Activated naive CD4-positive, alpha-beta T cell treated with anti-CD3 and anti-CD28 coated beads, Interleukin-2, amount 10 ng/mL, durations not matched to agents 7 days and 5 days (primary cell): ENCODE measurements around the gene BIRC5.
"Not testable (repeated sequence)": the region's sequence is repeated elsewhere in the genome, so short reads cannot be mapped to it uniquely, and the experiment has no call there.

Experiments used
- CTCF ChIA-PET: fragments of 350-600 bp; sonication (Branson Sonifier 250); formaldehyde crosslinking; loops from one replicate; lab custom pipeline; 2021; ENCODE audit warnings: antibody characterized with exemption; lab: Charles Lee
- DNase-seq: peaks from one replicate; pipeline ENCODE4 v3.0.0-alpha.2; 2020
- H3K27ac Mint-ChIP-seq: one replicate; pipeline ENCODE4 v1.8.0; 2021; ENCODE audit warnings: mild to moderate bottlenecking, moderate library complexity, mixed read lengths
- H3K27me3 Mint-ChIP-seq: one replicate; pipeline ENCODE4 v1.8.0; 2021; ENCODE audit warnings: mild to moderate bottlenecking, mixed read lengths
- H3K36me3 Mint-ChIP-seq: one replicate; pipeline ENCODE4 v1.8.0; 2021; ENCODE audit warnings: mixed read lengths
- H3K4me1 Mint-ChIP-seq: one replicate; pipeline ENCODE4 v1.8.0; 2021; ENCODE audit warnings: mixed read lengths
- H3K4me3 Mint-ChIP-seq: one replicate; pipeline ENCODE4 v1.8.0; 2021; ENCODE audit warnings: mild to moderate bottlenecking, moderate library complexity, mixed read lengths
- H3K9me3 Mint-ChIP-seq: one replicate; pipeline ENCODE4 v1.8.0; 2021; ENCODE audit warnings: mixed read lengths

Gene BIRC5

GRCh38 chr17:78214016-78214705 lies at the start of gene BIRC5:
Gene BIRC5, plus strand, starts transcription at chr17:78214253. Its CDS starts 64 bp downstream, at chr17:78214317.
- peak within 1 kb of the TSS; percentile 97 for H3K4me3 Mint-ChIP-seq
- peaks cover 26% of the 10 kb centered on the region for H3K4me1 Mint-ChIP-seq
- peaks cover 4% of the 10 kb centered on the region for H3K27me3 Mint-ChIP-seq
- no peaks in the 10 kb centered on the region for H3K9me3 Mint-ChIP-seq
- peak; percentile 94 for DNase-seq
- peaks cover 20% of the 10 kb centered on the region for H3K36me3 Mint-ChIP-seq
- peak within 1 kb of the TSS; percentile 93 for H3K27ac Mint-ChIP-seq
- CTCF ChIA-PET: interaction anchor here (1.2 kb wide), 1 partner anchor 36 kb away, joined by 3 read pairs; no protein-coding TSS in a partner anchor

DNA sequence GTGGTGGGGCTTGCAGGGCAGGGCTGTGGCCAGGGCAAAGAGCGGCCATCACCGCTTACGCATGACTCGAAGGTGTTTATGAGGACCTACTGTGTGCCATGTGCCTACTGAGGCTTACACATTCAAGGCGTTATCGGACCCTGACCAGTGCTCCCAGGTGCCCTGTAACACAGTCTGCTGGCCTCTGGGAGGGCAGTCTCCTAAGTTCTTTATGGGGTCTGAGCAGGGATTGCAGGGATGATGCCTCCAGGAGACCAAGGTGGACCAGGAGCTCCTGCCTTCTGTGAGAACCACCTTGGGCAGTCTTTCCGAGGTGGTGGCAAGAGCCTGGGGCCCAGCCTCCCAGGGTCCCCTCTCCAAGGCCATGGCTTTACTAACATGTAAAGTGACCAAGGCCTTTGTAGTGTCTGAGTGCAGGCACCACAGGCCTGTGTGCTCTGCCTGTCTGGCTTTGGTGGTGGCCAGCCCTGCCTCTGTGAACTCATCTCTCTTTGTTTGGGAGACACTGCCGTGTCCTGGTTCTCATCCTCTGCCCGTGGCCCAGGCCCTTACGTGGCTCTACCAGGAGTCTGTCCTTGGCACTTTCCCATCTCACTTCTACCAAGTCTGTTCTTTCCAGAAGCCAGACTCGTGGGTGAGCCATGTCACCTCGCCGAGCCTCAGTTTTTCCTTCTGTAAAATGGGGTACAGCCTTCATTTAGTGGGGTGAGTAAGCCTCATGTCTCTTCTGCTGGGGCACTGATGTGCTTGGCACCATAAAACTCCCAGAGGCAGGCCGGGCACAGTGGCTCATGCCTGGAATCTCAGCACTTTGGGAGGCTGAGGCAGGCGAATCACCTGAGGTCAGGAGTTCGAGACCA lies 49.1 kb upstream of the BIRC5 start:
- Mint-ChIP-seq H3K4me3 (no peak overlapping the region), H3K27ac (no peak overlapping the region), H3K4me1 (peaks cover 8% of the 10 kb centered on the region), H3K27me3 (peaks cover 36% of the 10 kb centered on the region), H3K36me3 (no peaks in the 10 kb centered on the region), H3K9me3 (no peaks in the 10 kb centered on the region)
- CTCF ChIA-PET: interaction anchor here (1.1 kb wide), 1 partner anchor 21 kb away, joined by 3 read pairs; no protein-coding TSS in a partner anchor
- DNase-seq: no peak

DNA sequence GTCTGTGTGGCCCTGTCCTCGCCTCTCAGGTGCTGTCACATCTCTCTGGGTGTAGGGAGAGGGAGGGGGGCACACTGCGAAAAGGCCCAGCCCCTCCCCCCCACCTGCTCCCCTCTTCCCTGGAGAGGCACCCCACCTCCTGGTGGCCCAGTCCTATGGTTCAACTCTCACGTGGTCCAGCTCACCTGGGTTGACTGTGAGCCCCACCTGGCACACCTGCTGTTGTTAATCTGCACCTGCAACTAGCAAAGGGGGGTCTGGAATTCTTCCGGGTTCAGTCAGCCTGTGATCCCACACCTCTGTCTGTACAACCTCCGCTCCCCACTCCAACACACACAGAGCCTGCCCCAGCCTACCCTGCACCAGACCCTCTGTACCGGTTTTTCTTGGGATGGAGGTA lies 47.6 kb upstream of the BIRC5 start:
- CTCF ChIA-PET: no interaction called here
- peaks cover 1% of the 10 kb centered on the region for H3K36me3 Mint-ChIP-seq
- no peak overlapping the region for H3K27ac Mint-ChIP-seq
- H3K4me3 Mint-ChIP-seq: no peak overlapping the region
- H3K4me1 Mint-ChIP-seq: peaks cover 22% of the 10 kb centered on the region
- H3K27me3 Mint-ChIP-seq: peaks cover 28% of the 10 kb centered on the region
- H3K9me3 Mint-ChIP-seq: no peaks in the 10 kb centered on the region
- no peak for DNase-seq

DNA sequence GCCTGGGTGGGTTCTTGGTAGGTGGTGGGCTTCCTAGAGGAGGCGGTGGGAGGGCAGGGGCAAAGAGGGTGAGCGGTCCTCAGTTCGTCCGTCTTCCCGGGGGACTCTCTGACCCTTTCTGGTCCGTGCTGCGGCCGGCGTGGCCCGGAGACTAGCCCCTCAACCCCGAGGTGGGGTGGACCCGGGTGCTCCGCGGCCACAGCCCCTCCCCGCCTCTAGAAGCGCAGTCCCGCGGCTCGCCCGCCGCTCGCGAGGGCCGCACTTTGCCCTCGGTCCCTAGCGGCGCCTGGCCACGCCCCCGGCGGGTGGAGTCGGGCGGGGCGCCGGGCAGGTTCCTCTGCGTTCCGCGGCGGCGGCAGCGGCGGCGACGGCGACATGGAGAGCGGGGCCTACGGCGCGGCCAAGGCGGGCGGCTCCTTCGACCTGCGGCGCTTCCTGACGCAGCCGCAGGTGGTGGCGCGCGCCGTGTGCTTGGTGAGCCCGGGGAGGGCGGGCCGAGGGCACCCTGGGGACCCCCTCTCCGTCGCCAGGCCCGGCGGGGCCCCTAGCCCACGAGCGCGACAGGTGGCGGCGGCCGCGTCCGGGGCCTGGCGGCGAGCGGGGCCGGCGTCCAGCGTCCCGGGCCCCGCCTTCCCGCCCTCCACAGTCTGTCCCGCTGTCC lies 45.7 kb upstream of the BIRC5 start, which contains the start of gene SYNGR2:
Gene SYNGR2 (plus strand): TSS at position 340 of the 661 bp plus-strand sequence. CDS start 36 bp downstream, at position 376.
- peaks cover 19% of the 10 kb centered on the region for H3K36me3 Mint-ChIP-seq
- H3K27ac Mint-ChIP-seq: peak within 1 kb of the TSS; percentile 55
- DNase-seq: peak; percentile 90
- peak within 1 kb of the TSS; percentile 66 for H3K4me3 Mint-ChIP-seq
- CTCF ChIA-PET: interaction anchor here (0.5 to 1.5 kb wide), 2 partner anchors 10 to 60 kb away, joined by 3 to 4 read pairs; no protein-coding TSS in a partner anchor
- no peaks in the 10 kb centered on the region for H3K9me3 Mint-ChIP-seq
- H3K4me1 Mint-ChIP-seq: peaks cover 41% of the 10 kb centered on the region
- peaks cover 25% of the 10 kb centered on the region for H3K27me3 Mint-ChIP-seq

DNA sequence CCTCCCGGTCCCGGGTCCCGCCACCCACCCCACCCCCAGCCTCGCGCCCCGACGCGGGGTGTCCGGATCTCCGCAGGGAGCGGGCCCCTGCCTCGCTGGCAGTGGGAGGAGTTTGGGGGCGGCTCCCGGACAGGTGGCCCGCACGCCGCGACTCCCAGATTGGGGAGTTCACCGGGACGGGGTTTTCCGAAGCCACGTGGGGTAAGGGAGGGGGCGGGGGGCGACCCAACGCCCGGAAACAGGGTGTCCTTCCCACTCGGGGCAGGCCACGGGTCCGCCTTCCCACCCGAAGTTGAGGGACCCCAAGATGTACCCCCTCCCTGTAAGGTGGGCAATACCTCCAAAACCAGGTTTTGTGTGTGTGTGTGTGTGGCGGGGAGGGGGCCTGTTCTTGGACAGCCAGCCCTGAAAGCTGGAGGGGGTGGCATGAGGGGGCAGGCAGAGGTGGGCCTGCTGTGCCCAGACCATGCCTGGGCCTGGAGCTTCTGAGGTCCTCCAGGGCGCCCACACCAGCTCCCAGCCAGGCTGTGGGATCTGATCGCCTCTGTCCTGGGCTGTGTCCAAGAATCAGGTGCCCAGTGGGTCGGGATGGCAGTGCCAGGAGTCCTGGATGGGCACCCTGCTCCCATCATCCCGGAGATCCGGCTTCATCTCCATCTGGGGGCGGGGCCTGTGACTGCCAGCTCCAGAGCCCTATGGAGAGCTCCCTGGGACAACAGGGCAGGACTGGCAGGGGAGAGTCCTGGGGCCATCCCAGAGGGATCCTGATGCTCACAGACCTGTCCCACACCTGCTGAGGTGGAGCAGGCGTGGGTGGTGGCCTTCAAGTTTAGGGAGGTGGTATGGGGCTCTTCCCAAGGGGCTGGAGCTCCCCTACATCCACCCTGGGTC lies 44.9 kb upstream of the BIRC5 start:
- Mint-ChIP-seq H3K27ac (peak overlapping the region; percentile 55), H3K4me1 (peaks cover 49% of the 10 kb centered on the region), H3K36me3 (peaks cover 27% of the 10 kb centered on the region), H3K27me3 (peaks cover 24% of the 10 kb centered on the region), H3K4me3 (peak overlapping the region; percentile 66), H3K9me3 (no peaks in the 10 kb centered on the region)
- CTCF ChIA-PET: interaction anchor here (0.5 to 1.5 kb wide), 4 partner anchors 9 to 82 kb away, joined by 3 to 4 read pairs (median 4); no protein-coding TSS in a partner anchor
- DNase-seq: peak; percentile 74

- Mint-ChIP-seq H3K4me1 (peaks cover 61% of the 10 kb centered on the region), H3K27me3 (peaks cover 10% of the 10 kb centered on the region), H3K9me3 (no peaks in the 10 kb centered on the region), H3K36me3 (peaks cover 36% of the 10 kb centered on the region), H3K27ac (peak overlapping the region; percentile 33), H3K4me3 (peak overlapping the region; percentile 18)
- CTCF ChIA-PET: no interaction called here
- no peak for DNase-seq
These were observed 43.1 kb upstream of the BIRC5 start for GRCh38 chr17:78170692-78171590.

DNA sequence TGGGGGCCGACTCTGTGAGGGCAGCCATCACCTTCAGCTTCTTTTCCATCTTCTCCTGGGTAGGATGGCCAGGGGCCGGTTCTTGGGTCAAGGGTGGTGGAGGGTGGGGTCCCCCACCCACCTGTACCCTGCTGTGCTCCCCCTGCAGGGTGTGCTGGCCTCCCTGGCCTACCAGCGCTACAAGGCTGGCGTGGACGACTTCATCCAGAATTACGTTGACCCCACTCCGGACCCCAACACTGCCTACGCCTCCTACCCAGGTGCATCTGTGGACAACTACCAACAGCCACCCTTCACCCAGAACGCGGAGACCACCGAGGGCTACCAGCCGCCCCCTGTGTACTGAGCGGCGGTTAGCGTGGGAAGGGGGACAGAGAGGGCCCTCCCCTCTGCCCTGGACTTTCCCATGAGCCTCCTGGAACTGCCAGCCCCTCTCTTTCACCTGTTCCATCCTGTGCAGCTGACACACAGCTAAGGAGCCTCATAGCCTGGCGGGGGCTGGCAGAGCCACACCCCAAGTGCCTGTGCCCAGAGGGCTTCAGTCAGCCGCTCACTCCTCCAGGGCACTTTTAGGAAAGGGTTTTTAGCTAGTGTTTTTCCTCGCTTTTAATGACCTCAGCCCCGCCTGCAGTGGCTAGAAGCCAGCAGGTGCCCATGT lies 42.3 kb upstream of the BIRC5 start:
- H3K27ac Mint-ChIP-seq: peak overlapping the region; percentile 87
- CTCF ChIA-PET: interaction anchor here (1.3 kb wide), 1 partner anchor 12 kb away, joined by 3 read pairs; no protein-coding TSS in a partner anchor
- not testable (repeated sequence) for H3K9me3 Mint-ChIP-seq, H3K27me3 Mint-ChIP-seq, DNase-seq
- H3K4me3 Mint-ChIP-seq: peak overlapping the region; percentile 18
- peaks cover 43% of the 10 kb centered on the region for H3K36me3 Mint-ChIP-seq
- peaks cover 69% of the 10 kb centered on the region for H3K4me1 Mint-ChIP-seq

- Mint-ChIP-seq H3K4me3 (no peak overlapping the region), H3K36me3 (peaks cover 43% of the 10 kb centered on the region), H3K27ac (peak overlapping the region; percentile 87), H3K9me3 (no peaks in the 10 kb centered on the region), H3K4me1 (peaks cover 73% of the 10 kb centered on the region), H3K27me3 (no peaks in the 10 kb centered on the region)
- CTCF ChIA-PET: interaction anchor here (1.3 kb wide), 1 partner anchor 12 kb away, joined by 3 read pairs; no protein-coding TSS in a partner anchor
- DNase-seq: peak; percentile 39
These were observed 41.6 kb upstream of the BIRC5 start for GRCh38 chr17:78172249-78173051.

DNA sequence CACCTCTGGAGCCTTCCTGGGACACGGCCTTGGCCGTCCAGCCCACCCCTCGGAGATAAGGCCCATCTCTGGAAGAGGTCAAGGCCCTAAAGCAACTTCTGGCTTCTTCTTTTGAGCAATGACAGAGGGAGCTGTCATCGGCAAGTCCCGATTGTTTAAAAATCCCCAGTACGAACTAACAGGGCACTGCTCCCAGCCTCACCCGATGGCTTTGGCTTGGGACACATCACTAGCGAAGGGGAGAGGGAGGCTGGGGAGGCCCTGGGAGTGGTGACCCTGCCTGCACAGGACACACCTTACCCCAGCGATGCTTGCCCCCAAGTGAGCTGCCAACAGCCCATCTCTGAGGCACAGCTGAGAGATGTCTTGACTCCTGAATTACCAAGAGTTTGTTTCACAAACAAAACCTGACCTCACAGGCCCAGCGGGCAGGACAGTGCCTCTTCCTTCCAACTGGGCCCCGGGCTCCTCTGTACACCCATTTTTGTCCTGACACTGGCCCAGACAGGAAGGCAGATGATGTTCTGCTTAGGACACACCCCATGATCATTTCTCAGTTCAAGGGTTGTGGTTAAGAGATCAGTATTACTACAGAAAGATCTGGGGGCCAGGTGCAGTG lies 40.8 kb upstream of the BIRC5 start:
- CTCF ChIA-PET: interaction anchor here (4.2 kb wide), 1 partner anchor 89 kb away, joined by 28 read pairs; no protein-coding TSS in a partner anchor
- peak; percentile 58 for DNase-seq
- Mint-ChIP-seq H3K36me3 (peaks cover 43% of the 10 kb centered on the region), H3K27ac (peak overlapping the region; percentile 87), H3K9me3 (no peaks in the 10 kb centered on the region), H3K4me3 (no peak overlapping the region), H3K27me3 (no peaks in the 10 kb centered on the region), H3K4me1 (peaks cover 73% of the 10 kb centered on the region)

- CTCF ChIA-PET: interaction anchor here (1.1 to 4.2 kb wide), 4 partner anchors 53 to 90 kb away, joined by 3 to 28 read pairs (median 4); no protein-coding TSS in a partner anchor
- no peaks in the 10 kb centered on the region for H3K27me3 Mint-ChIP-seq
- H3K27ac Mint-ChIP-seq: peak overlapping the region; percentile 87
- H3K4me3 Mint-ChIP-seq: no peak overlapping the region
- H3K4me1 Mint-ChIP-seq: peaks cover 77% of the 10 kb centered on the region
- peaks cover 50% of the 10 kb centered on the region for H3K36me3 Mint-ChIP-seq
- no peak for DNase-seq
- H3K9me3 Mint-ChIP-seq: no peaks in the 10 kb centered on the region
These were observed 39.6 kb upstream of the BIRC5 start for GRCh38 chr17:78174346-78174869.
